Lower lobe of right lung (tissue), 2 donors: ENCODE measurements around the gene KRT3. TPM values are rescaled to one million over a fixed set of nuclear protein-coding genes. Genes with fewer than 3 reads are reported as not detected.

ENCODE experiments used
- ATAC-seq, 2 donors: fragments of 200-7000 bp; cut with Tn5 transposase; one replicate each; pipeline ENCODE4 v1.9.1; 2020 to 2022; ENCODE audit warnings: mild to moderate bottlenecking in 2 of 2, moderate library complexity in 2 of 2
- DNase-seq: peaks from one replicate; pipeline ENCODE4 v3.0.0-alpha.2; 2020
- H3K27ac ChIP-seq: fragments of 200-600 bp; one replicate; pipeline ENCODE4 v1.8.0; 2022
- H3K27me3 ChIP-seq: fragments of 200-600 bp; one replicate; pipeline ENCODE4 v1.8.0; 2022; ENCODE audit warnings: low read depth
- H3K36me3 ChIP-seq: fragments of 200-600 bp; one replicate; pipeline ENCODE4 v1.8.0; 2022; ENCODE audit warnings: mild to moderate bottlenecking
- H3K4me1 ChIP-seq: fragments of 200-600 bp; one replicate; pipeline ENCODE4 v1.8.0; 2022
- H3K4me3 ChIP-seq: fragments of 200-600 bp; one replicate; pipeline ENCODE4 v1.8.0; 2022; ENCODE audit warnings: mild to moderate bottlenecking
- H3K9me3 ChIP-seq: fragments of 200-600 bp; one replicate; pipeline ENCODE4 v1.8.0; 2022
- CTCF ChIP-seq: fragments of 200-600 bp; IDR thresholded peaks from one replicate; pipeline ENCODE4 v1.8.0; 2022; ENCODE audit warnings: antibody characterized with exemption, mild to moderate bottlenecking
- intact Hi-C: fragments of 100-400 bp; cut with DNase I; formaldehyde crosslinking; loops from one replicate; pipeline ENCODE4 v1.11.0; 2022
- total RNA-seq: library from RNA; stranded (reverse); fragmentation: NEBNext Ultra II Directional; extraction: Animal tissue kit (Norgen Biotek cat#: 25700); gene quantifications from one replicate; pipeline ENCODE4 v1.2.1, GENCODE V29; 2021
- donor health status: DM: no; HTN: yes; CAD: no; lungs with severe emphysema.

The KRT3 gene
- total RNA-seq, 1 donor from 2014 or later = not detected

GRCh38 chr12:52749827-52750226, 46.1 kb downstream of the KRT3 start:
- Histone ChIP-seq H3K4me1 (no peaks in the 10 kb centered on the region), H3K9me3 (no peaks in the 10 kb centered on the region), H3K27me3 (peaks cover 31% of the 10 kb centered on the region), H3K36me3 (no peaks in the 10 kb centered on the region), H3K4me3 (no peak overlapping the region), H3K27ac (no peak overlapping the region)
- intact Hi-C loops = no loop called here
- TF ChIP-seq CTCF = no peak
- ATAC-seq = no peak
- DNase-seq = no peak

- Histone ChIP-seq H3K4me3 (no peak overlapping the region), H3K27me3 (peaks cover 33% of the 10 kb centered on the region), H3K36me3 (no peaks in the 10 kb centered on the region), H3K4me1 (no peaks in the 10 kb centered on the region), H3K9me3 (no peaks in the 10 kb centered on the region), H3K27ac (no peak overlapping the region)
- no peak for DNase-seq
- intact Hi-C loops = no loop called here
- ATAC-seq = no peak
- TF ChIP-seq CTCF = no peak
Measured at GRCh38 chr12:52748578-52748977, 47.3 kb downstream of the KRT3 start.

- Histone ChIP-seq H3K36me3 (no peaks in the 10 kb centered on the region), H3K27ac (no peak overlapping the region), H3K27me3 (peaks cover 43% of the 10 kb centered on the region), H3K4me1 (no peaks in the 10 kb centered on the region), H3K9me3 (no peaks in the 10 kb centered on the region), H3K4me3 (no peak overlapping the region)
- intact Hi-C loops = no loop called here
- DNase-seq = no peak
- no peak for TF ChIP-seq CTCF
- ATAC-seq = no peak
Measured at GRCh38 chr12:52745554-52745953, 50.4 kb downstream of the KRT3 start.

GRCh38 chr12:52744493-52745156, 51.3 kb downstream of the KRT3 start:
- Histone ChIP-seq H3K4me1 (no peaks in the 10 kb centered on the region), H3K36me3 (no peaks in the 10 kb centered on the region), H3K27ac (no peak overlapping the region), H3K9me3 (no peaks in the 10 kb centered on the region), H3K27me3 (peaks cover 47% of the 10 kb centered on the region), H3K4me3 (no peak overlapping the region)
- no peak for TF ChIP-seq CTCF
- intact Hi-C loops = no loop called here
- DNase-seq = no peak
- ATAC-seq = no peak

GRCh38 chr12:52742822-52743457, 53.0 kb downstream of the KRT3 start:
- Histone ChIP-seq H3K27me3 (peaks cover 47% of the 10 kb centered on the region), H3K27ac (no peak overlapping the region), H3K36me3 (no peaks in the 10 kb centered on the region), H3K4me1 (no peaks in the 10 kb centered on the region), H3K9me3 (no peaks in the 10 kb centered on the region), H3K4me3 (no peak overlapping the region)
- no peak for TF ChIP-seq CTCF
- ATAC-seq (no peak), DNase-seq (no peak)
- intact Hi-C loops = no loop called here
